ENCODE data around the gene RGS1.

The RGS1 gene, protein sequence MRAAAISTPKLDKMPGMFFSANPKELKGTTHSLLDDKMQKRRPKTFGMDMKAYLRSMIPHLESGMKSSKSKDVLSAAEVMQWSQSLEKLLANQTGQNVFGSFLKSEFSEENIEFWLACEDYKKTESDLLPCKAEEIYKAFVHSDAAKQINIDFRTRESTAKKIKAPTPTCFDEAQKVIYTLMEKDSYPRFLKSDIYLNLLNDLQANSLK

DNA sequence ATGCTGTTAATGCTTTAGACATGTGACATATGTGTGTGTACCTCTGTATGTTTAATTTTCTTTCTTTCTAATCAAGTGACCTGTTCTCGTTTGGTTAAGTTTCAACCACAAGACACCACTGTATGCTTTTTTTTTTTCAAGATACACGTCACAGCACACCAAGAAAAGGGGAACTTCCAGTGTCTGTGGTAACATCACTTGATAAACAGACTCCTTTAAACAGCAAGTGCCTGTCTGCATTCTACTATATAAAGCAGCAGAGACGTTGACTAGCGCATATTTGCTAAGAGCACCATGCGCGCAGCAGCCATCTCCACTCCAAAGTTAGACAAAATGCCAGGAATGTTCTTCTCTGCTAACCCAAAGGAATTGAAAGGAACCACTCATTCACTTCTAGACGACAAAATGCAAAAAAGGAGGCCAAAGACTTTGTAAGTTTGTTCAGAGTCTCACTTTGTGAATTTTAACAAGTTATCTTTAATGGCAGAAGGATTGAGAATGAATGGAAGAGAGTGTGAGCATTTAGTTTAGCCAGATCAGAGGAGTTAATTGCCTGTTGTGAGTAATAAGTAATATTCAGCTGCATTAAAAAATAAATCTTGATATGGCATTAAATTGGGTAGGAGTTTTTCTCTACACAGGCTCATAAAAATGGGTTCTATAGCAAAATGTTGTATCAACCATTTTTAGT is at the start of gene RGS1:
RGS1 (plus strand) TSS at position 275 of the 691 bp plus-strand sequence; CDS start at position 295, 20 bp downstream.
- TF ChIP-seq GATA2 (IDR thresholded peaks at IDR 0.05; ENCODE audit: low read depth, low read length) (no peak), GATA3 (IDR thresholded peaks at IDR 0.05; ENCODE audit: low read depth, low read length) (no peak)

DNA sequence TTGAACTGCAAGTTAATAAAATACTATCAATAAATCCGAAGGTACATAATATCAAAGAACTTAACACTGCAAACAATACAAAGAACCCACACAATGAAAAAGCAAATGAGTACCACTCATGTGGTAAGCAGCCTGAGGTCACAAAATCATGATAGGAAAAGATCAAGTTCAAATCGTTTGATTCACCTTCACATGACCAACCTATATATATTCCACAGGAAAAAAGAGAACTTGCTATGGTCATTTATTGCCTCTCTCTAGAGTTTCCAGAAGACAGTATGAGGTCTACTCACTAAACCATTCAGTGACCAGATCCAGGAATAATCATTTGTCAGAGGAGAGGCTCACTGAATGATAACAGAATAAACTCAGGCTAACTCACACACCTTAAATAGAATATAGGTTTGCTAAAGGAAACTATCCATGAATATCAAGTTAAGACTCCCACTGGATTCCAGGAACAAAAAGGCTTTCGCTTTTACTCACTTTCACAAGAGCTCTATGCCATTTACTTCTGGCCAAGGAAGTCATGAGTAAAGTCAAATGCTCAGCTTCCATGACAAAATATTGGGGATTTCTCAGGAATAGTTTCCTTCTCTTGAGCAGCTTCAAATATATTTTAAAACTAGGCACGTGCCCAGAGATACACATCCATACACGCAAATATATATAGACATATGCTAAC is 48.3 kb upstream of the RGS1 start:
- no peak for TF ChIP-seq GATA2 (IDR thresholded peaks at IDR 0.05; ENCODE audit: low read depth, low read length)
- TF ChIP-seq GATA3 (IDR thresholded peaks at IDR 0.05; ENCODE audit: low read depth, low read length), result no peak

DNA sequence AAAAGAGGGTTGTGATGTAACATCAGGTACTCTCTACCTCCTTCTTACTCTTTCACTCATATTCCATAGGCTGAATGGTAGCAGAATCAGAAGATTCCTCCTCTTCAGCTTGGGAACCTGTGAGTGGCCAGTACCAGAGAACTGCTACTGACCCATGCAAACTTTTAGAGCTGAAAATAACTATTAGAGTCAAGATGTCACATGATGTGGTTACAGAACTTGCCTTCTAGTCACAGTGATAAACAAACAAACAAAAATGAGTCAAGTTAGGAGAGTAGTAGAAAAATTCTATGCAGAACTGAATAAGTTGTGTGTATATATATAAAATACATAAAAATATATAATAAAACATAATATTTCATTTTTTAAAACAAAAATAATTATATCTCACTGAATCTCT is 47.6 kb upstream of the RGS1 start:
- TF ChIP-seq GATA2 (IDR thresholded peaks at IDR 0.05; ENCODE audit: low read depth, low read length) (no peak), GATA3 (IDR thresholded peaks at IDR 0.05; ENCODE audit: low read depth, low read length) (no peak)

DNA sequence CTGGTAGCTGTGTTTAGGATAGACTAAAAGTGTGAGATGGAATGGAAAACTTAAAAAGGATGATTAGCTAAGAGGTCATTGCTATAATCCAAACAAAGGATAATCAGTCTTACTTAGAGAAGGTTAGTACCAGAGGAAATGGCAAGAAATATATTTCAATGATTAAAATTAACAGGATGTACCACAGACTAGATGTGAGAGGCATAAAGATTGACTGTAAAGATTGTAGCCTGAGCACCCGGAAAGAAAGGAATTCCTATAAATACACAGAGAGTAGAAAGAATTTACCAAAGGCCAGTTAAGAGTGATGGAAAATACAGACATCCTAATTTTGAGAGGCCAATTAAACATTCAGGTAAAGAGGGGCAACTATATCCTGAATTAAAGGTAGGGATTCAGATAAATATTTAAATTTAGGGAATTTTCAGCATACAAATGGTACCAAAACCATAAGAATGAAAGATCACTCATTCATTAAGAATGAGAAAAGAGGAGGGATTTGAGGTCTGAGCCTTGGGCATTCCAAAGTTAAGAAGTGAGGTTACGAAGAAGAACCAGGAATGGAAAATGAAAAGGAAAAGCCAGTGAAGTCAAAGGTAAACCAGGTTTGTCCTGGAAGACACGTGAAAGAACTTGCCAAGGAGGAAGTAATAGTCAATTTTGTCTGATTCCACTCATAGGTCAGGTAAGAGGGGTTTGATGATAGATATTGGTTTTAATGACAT is 46.4 kb upstream of the RGS1 start:
- TF ChIP-seq GATA2 (IDR thresholded peaks at IDR 0.05; ENCODE audit: low read depth, low read length) (no peak), GATA3 (IDR thresholded peaks at IDR 0.05; ENCODE audit: low read depth, low read length) (no peak)

DNA sequence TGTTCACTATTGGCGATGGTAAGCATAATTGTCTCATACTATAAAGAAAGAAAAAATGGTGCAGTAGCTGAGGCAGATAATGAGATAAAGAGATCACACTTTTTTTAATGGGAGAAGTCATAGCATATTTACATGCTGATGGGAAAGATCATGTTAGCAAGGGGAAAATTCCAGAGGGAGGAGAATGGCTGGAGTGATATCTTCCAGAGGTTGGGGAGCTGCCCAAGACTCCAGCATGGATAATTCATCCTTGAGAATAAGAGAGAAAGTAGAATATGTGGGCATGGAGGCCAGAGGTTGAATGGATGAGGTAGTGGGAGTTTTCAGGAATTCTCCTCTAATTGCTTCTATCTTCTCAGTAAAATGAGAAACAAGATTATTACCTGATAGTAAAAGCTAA is 45.8 kb upstream of the RGS1 start:
- TF ChIP-seq GATA2 (IDR thresholded peaks at IDR 0.05; ENCODE audit: low read depth, low read length), result no peak
- no peak for TF ChIP-seq GATA3 (IDR thresholded peaks at IDR 0.05; ENCODE audit: low read depth, low read length)

DNA sequence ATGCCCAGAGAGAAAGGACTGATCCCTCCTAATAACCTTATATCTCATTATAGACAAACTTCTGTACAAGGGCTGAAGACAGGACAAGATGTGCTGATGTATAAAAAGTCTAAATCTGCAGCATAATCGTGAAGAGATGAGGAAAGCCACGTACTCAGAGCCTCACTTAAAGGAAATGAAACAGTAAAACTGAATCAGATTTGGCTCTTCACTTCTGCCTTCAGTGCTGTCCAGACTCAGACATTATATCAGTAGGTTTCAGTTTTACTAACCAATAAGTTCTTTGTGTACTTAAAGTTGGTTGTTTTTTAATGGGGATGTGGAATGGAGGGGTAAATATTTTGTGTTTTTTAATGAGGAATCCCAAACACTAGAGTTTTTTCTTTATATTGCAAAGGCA is 45.3 kb upstream of the RGS1 start:
- TF ChIP-seq GATA3 (IDR thresholded peaks at IDR 0.05; ENCODE audit: low read depth, low read length) (no peak), GATA2 (IDR thresholded peaks at IDR 0.05; ENCODE audit: low read depth, low read length) (no peak)

DNA sequence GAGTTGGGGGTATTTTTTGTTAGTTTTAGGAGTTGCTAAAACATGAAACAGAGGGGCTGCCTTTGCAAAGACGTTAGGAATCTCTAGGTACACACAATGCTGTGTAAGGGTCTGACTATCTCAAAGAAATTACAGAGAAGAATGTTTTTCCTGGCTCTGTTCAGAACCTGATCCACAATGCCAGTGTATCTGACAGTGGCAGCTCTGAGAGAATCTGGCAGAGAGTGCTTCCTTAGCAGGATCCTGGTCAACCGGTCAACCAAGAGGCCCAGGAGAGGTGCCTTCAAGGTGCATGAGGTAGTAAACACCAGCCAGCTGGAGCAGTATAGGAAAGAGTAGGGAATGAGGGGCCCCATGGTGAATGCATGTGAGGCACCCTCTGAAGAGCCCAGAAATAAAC is 40.9 kb upstream of the RGS1 start:
- no peak for TF ChIP-seq GATA2 (IDR thresholded peaks at IDR 0.05; ENCODE audit: low read depth, low read length)
- no peak for TF ChIP-seq GATA3 (IDR thresholded peaks at IDR 0.05; ENCODE audit: low read depth, low read length)

DNA sequence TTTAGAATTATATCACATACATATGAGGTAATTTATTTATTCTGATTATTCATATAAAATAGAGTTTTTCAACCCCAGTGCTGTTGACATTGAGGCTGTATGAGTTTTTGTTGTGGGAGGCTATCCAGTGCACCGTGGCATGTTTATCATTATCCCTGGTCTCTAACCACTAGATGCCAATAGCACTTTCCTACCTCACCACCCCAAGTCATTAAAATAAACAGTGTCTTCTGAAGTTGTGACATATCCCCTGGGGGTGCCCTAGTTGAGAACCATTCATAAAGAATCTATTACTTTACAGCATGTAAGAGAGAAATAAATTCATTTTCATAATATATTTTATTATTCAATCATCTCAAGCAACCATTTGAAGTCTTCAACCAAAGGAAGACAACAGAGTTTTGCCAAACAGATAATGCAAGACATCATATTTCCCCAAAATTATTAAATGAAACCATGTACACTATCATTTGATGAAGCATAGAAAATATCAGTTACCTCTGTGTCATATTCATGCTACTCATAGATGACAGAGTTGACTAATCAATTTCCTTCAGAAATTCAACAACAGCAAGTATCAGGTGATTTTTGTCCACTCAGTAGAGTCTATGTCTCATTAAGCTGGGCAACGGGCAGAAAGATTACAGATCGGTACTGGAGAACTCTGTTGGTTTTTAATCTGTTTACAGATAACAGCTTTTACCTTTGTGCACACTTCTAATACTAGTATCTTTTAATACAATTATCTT is 39.5 kb upstream of the RGS1 start:
- TF ChIP-seq GATA3 (IDR thresholded peaks at IDR 0.05; ENCODE audit: low read depth, low read length), result no peak
- TF ChIP-seq GATA2 (IDR thresholded peaks at IDR 0.05; ENCODE audit: low read depth, low read length), result no peak

DNA sequence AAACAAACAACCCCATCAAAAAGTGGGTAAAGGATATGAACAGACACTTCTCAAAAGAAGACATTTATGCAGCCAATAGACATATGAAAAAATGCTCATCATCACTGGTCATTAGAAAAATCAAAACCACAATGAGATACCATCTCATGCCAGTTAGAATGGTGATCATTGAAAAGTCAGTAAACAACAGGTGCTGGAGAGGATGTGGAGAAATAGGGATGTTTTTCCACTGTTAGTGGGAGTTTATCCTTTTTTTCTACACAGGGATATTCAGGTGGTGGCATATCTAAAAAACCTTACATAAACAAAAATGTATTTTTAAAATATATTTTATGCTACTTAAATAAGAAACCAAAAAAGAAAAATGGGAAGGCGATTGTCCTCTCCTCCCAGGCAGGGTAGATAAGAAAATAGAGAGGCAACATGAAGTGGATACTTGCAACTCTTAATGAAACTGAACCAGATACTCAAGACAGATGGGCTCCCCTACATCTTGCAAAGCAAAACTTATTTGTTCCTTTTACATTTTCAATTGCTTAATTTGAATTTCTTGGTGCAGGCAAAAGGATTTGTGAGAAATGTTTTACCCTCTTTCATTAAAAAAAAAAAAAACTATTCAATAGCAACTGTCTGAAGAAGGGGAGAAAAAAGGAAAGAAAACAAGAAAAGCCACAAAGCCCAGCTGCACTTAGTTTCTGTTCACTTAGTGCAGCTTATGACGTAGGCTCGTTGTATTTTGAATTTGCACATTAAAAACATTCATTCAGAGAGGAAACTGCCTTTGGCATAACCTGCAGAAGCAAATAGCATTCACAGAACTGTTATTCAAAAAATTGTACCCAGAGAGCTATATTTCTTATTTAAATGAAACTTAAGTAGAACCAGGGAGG is 36.9 kb upstream of the RGS1 start:
- TF ChIP-seq GATA2 (IDR thresholded peaks at IDR 0.05; ENCODE audit: low read depth, low read length) (no peak), GATA3 (IDR thresholded peaks at IDR 0.05; ENCODE audit: low read depth, low read length) (no peak)

DNA sequence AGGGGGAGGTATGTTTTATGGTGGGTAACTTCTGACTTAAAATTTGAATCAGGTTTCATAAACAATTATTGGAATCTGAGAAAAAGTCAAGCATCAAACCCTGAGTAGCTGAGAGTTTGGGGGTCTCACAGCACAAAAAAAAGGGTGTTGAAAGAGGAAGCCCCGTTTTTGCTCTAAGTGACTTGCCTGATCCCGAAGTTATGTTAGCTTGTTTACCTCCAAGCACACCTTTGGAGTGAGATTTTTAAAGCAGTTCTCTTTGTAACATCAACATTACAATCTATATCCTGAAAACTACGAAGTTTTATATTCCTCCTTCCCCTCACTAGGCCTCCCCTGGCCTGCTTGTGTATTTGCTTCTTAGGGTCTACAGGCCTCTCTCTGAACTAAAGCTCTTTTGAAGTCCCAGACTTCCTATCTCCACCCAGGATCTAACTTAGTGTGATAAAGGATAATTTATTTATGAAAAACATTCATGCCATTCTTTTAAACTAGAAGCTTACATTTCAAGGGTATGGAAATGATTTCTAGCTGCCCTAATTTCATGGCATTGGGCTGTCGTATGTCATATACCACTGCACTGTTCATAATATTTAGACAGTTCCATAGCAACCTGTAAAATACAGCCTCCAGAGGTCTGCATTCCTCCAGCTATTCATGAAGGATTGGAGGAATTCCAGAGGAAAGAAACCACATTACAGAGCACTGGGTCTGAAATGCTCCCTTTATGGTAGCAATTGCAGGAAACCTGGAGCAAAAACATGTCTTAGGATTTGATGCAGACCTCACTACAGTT is 36.1 kb upstream of the RGS1 start:
- TF ChIP-seq GATA3 (IDR thresholded peaks at IDR 0.05; ENCODE audit: low read depth, low read length) (no peak), GATA2 (IDR thresholded peaks at IDR 0.05; ENCODE audit: low read depth, low read length) (peak; percentile 35; the same call in 1 of the 2 replicates)

DNA sequence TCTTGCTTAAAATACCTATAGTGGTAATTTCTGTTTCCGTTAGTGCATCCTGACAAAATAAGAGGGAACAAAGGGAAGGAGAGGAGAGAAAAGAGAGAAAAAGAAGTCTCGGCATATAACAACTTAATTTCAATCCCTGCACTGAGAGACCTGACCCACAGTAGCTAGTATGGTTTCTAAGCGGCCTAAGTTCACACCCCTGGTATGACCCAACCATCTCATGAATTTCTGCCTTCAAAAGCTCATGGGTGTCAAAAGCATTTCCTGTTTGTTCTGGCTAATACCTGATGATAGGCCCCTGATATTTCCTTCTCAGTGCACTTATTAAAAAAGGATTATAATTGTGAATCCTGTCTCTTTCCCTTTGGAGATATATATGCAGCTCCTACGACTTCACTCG is 32.1 kb upstream of the RGS1 start:
- no peak for TF ChIP-seq GATA3 (IDR thresholded peaks at IDR 0.05; ENCODE audit: low read depth, low read length)
- no peak for TF ChIP-seq GATA2 (IDR thresholded peaks at IDR 0.05; ENCODE audit: low read depth, low read length)

DNA sequence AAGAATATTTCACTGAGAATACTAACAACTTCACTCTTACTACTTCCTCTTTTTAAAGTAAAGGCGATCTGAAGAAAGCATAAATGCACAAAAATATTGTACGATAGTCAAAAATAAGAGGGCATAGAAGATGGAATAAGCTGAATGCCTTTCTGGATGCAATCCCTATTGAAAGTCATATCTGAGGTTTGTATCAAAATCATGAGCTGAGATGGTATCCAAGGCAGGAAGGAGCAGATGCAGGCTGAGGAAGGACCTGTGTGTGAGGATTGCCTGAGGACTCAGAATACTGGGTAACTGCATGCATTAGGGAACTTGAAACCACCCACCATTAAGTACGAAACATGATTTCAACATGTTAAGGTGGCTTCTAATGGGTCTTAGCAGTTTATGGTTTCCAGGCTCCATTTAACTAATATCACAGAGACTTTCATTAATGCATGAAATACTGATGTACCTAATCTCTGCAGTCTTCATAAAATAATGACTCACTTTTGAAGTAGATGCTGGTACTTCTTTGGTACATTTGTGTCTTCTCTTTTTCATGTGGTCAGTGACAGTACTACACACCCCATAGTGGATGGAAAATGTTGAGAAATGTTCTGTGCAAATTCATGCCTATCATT is 29.6 kb upstream of the RGS1 start:
- TF ChIP-seq GATA2 (IDR thresholded peaks at IDR 0.05; ENCODE audit: low read depth, low read length) (no peak), GATA3 (IDR thresholded peaks at IDR 0.05; ENCODE audit: low read depth, low read length) (no peak)

Data from SH-SY5Y (cell line).